HG03432 (cell line): ENCODE results near the gene HES7.
A peak's percentile ranks its signal among the peaks of the same experiment; 100 is the strongest.
"Not testable (repeated sequence)": the region's sequence is repeated elsewhere in the genome, so short reads cannot be mapped to it uniquely, and the experiment has no call there.

Source experiments
- ATAC-seq: cut with Tn5 transposase; IDR thresholded peaks from one replicate; pipeline ENCODE4 v1.9.1; 2021; ENCODE audit warnings: mild to moderate bottlenecking, moderate library complexity; ENCODE audit not compliant: unreplicated experiment

HES7 gene

DNA sequence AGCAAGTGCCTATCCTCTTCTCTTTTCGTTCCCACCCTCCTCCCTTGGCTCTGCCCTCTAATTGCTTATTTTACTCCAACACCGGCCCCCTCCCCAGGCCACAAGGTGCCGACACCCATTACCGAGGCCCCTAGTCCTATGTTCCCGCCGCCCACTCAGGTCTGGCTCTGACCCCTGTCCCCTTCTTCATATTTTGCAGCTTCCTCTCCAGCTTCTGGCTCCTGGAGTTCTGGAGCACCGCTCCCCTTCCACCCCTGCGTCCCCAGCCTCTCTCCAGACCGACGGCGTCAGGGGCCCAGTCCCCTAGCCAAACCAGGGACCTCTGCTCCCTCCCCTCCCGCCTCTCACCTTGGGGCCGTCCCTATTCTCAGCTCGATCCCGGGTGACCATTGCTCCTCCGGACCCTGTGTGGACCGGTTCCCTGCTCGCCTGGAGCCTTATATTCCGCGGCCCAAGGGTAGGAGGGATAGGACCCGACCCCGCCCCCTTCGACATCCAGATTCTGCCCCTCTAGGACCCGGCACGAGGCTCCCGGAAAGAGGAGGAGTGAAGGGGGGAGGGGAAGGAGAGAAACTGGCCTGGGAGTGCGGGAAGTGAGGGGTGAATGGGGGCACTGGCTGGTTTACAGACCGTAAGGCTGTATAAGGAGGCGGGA, at the start of gene HES7:
TSS of gene HES7 (minus strand) at position 412 of the 655 bp plus-strand sequence. CDS start at position 390, 22 bp downstream.
- ATAC-seq = no peak

DNA sequence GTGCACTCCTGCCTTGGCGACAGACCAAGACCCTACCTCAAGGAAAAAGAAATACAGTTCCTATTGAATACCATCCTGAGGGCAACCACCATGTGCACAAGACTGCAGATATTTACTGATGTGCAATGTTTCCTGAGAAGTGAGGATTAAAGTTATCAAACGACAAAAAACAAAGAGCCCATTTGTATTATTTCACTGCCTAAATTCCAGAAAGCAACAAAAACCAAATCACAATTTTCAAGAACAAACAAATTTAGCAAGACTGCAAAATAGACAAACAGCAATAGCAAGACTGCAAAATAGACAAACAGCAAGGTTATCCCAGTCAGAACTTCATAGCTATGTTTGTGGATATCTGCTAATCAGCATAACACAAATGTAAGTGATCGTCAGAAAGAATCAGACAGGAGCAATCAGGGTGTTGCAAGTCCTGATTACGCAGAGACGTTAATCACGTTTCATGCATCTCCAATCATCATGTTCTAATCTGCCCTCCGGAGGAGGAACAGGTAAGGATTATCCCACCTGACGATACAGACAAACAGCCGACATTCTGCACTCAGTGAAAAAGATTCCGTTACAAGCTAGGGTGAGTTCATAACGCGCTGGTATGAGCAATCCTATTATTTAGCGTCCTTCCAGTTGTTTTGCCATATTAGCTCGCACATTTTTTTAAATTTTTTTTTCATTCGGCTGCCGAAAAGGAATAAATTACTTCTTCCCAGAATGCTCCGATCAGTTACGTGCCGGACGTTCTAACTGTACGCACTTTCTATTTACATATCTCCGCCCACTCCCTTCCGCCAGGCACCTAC, 49.4 kb upstream of the HES7 start:
- peak; percentile 69 for ATAC-seq

DNA sequence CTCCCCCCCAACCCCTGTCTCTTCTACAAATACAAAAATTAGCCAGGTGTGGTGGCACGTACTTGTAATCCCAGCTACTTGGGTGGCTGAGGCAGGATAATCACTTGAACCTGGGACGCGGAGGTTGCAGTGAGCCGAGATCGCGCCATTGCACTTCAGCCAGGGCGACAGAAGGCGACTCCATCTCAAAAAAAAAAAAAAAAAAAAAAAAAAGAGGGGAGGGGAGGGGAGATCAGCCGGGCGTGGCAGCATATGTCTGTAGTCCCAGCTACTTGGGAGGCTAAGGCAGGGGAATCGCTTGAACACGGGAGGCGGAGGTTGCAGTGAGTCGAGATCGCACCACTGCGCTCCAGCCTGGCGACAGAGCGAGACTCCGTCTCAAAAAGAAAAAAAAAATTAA, 46.3 kb upstream of the HES7 start:
- ATAC-seq = not testable (repeated sequence)

DNA sequence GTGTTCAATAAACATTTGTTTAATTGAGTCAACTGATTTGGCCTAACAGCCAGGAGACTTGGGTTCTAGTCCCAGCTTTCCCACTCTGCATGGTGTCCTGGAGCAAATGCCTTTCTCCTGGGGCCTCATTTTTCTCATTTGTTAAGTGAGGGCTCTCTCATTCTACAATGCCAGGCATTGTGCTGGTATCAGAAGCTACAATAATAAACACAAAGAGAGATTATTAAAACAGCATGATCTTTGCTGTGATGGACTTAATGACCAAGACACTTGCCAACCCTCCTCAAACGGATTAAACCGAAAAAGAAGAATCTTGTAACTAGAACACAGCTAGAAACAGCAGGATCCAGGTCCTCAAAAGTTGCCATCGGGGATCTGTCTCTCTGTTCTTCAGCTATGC, 43.6 kb upstream of the HES7 start:
- ATAC-seq = no peak

DNA sequence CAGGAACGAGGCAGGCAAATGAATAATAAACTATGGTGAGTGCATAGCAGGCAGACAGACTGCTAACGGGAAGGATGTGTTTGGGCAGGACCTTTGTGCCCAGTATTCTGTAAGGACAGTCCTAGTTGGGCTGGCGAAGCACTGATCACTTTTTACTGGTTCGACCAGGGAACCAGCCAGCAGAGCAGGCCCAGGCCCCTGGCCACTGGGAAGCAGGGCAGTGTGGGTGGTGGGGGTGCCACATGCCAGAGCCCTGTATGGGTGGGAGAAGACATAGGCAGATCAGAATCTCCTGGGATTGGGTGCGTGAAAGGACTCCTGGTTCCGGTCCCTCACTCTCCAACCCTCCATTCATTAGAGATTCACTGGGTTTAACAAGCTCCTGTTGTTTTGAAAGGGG, 42.8 kb upstream of the HES7 start:
- ATAC-seq = no peak

DNA sequence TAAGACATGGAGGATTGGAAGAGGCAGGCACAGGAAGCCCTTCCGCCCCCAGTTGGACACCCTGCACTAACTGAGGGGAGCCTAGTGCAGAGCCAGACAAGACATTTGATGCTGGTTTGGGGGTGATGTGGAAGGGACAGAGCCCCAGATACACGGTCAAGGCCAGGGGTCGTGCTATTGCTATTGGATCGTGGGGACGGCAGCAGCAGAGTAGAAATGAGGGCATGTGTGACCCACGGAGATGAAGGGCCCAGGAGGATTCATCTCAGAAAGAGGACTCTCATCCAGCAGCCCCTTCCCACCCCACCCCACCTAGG, 40.9 kb upstream of the HES7 start:
- ATAC-seq = no peak

DNA sequence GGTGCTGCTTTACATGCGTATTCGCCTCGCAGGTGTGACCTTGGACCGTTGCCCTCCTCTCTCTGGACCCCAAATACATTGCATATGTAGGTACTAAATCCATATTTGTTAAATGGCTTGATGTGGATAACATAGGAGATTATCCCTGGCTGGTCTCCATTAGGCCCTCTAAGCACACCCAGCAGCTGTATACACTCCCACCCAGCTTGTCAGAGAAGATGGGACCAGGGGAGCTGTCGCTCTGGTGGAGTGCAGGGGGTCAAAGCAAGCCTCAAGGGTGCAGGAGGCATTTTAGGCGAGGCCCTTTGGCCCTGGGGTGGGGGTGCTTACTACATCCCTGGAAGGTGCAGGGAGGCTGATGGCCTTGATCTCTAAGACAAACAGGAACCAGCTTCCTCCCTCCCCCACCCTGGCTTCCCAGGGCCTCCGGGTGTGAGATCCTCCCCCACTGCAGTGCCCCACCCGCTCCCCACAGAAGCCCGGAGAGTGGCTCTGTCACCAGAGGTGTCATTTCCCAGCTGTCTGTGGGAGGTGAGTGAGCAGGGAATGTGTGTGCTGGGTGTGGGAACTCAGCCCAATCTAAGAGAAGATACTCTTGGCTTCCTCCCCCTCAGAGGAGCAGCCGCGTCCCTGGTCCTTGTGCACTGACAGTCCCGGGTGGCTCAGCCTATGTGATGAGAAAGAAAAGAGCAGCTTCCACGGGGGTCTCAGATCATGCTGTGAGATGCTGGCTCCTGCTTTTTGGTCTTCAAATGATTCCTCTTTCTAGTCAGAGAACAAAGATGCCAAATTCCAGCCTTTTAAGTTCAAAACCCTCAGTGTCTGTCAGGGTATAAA, 40.3 kb upstream of the HES7 start:
- ATAC-seq = no peak

DNA sequence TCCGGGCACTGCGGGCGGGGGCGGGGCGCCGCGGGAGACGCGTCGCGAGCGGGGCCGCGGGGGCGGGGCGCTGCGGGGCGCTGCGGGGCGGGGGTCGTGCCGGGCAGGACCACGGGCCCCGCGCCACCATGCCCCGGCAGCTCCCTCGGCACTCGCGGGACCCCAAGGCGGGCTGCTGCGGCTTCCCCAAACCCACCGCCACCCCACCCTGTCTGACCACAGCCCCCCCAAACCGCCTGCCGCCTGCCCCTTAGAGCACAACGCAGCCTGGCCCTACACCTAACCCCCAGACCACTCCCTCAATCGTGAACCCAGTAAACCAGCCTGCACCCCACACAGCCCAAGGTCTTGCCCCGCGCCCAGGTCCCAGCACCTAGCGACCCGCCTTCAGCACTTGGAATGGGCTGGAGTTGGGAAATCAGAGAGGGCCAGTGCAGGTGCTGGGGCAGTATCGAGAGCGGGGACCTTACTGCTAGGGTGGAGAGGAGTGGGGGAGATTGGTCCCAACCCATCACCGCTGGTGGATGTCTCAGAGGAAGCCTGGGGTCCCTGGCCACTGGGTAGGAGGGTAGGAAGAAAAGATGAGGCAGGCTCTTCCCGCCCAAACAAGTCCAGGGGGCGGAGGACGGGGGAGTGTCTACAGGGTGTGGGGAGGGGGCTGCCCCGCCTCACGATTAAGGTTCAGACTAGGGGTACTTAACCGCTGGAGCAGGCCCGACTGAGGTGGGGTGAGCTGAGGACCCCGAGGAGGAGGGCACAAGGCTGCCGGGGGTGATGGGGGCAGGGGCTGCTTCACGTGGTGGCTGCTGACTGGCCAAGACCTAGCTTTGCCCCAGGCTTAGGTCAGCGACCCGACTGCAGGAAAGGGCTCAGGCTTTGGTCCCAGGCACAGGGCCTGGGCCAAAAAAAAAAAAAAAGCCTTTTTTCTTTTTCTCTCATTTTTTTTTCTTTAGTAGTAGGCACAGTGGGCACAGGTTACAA, 39.4 kb upstream of the HES7 start:
- no peak for ATAC-seq

DNA sequence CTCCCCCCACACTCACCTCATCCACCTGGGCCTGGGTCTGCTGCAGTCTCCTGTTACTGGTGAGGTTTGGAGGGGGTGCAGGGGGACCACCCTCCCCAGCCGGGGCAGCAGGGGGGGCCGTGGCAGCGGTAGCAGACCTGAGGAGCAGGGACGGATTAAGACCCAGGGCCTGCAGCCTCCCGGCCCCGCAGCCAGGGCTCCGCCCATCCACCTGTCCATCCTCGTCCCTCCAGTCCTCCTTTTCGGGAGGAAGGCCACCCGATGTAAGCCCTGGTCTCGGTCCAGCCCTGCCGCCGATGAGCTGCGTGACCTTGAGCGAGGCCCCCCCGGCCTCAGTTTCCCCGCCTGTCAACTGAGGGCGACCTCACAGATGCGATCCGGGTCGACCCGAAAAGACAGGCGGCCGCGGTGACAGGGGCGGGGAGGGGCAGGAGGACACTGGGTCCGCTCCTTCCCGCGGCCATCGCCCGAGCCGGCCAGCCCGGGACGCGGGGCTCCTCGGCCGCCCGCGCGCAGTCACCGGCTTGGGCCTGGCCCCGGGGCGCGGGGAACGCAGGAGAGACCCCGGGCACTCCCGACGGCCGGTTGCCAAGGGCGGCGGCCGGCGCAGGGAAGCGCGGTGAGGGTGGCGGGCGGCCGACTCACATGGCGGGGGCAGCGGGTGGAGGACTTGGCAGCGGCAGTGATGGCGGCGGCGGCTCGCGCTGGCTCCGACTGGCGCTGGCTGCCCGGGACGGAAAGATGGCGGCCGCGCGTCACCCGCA, 38.5 kb upstream of the HES7 start, which contains the start of gene VAMP2:
TSS of gene VAMP2 (minus strand) at position 716 of the 764 bp plus-strand sequence. CDS start at position 647, 69 bp downstream.
- peak; percentile 42 for ATAC-seq

DNA sequence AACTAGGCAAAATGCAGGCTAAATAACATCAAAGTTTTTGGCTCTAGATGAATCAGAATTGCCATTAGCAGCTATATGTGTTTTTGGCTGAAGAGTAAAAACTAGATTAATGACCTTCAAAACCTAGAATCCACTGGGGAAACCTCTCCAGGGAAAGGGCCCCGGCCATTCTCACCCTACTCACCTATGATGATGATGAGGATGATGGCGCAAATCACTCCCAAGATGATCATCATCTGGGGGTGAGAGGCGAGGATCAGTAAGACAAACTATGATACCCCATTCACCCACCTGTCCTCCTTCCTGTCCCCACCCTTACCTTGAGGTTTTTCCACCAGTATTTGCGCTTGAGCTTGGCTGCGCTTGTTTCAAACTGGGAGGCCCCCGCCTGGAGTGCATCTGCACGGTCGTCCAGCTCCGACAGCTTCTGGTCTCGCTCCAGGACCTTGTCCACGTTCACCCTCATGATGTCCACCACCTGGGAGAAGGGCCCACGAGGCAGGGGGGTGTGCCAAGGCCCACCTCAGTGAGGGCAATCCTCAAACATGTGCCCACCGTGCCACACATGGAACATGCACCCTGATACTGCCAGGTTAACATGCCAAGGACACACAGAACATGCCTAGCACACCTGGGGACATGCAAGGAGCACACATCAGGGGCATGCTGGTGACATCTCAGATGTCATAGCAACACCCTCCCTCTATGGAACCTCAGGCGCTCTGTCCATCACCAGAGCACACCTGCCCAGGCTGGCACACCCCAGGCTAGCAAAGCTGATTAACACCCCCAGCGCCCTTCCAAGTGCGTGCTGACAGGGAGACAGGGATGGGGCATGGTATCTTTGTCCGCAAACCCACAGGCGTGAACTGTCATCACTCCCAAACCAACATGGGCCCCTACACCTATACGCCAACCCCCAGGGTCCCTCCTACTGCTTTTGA, 37.7 kb upstream of the HES7 start:
- no peak for ATAC-seq

DNA sequence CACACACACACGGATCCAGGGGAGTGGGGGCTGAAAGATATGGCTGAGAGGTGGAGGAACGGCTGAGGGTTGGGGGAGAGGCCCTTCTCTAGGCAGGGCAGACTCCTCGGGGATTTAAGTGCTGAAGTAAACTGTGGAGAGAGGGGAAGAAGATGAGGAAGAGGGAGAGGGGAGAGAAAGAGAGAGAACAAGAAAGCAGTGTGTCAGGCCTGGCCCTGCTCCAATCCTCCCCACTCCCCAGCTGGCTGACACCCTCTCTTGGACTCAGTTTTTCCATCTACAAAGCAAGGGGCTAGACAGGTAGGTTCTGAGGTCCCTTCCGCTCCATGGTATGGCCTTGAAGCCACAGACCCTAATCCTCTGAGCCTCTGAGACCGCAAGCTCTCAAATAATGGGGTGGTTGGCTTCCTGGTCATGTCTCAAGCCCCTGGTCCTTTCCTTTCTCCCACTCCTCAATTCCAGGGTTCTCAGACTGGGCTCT, 36.9 kb upstream of the HES7 start:
- ATAC-seq = no peak

DNA sequence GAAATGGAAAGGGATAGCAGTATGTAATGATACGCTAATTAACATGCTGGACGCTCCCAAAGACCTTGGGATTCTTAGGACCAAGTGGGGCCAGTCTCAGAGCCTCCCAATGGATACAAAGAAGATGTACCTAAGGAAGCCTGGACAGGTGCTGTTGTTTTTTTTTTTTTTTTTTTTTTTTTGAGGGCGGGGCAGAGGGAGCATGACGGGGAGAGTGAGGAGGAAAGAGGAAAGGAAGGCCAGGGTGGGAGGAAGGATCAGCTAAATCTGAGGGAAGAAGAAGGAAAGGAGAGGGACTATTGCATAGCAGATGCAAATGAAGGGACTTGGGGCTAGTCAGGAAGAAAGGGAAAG, 36.3 kb upstream of the HES7 start:
- no peak for ATAC-seq

DNA sequence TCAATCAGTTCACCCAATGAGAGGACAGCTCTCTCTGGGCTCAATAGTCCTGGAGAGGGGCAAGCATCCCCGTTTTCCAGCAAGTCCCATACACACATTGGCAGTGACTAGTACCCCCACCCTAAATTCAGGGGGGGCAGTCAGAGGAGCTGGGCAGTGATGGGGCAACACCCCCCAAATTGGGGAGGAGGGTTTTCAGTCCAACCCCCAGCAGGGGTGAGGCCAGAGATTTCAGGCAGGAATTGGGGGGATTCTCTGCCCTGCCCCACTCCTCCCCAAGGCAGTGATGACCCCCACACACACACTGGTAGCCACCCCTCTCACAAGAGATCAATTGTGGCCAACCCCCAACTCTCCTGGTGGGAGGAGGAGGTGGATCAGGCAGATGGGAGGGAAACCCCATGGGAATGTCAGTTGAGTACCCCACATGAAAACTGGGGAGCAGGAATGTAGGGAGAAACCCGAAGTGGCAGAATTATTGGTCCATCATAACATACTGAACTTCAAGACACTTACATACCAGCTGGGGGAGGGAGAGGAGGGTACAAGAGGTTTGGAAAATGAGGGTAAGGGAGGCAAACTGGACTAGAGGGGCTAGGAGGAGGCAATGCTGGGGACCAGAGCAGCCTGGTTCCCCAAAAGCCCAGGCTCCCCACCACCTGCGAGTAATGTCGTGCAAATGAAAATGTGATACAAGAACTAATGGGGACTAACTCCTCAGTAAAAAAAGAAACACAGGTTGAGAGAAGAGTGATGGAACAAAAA, 35.7 kb upstream of the HES7 start:
- no peak for ATAC-seq

DNA sequence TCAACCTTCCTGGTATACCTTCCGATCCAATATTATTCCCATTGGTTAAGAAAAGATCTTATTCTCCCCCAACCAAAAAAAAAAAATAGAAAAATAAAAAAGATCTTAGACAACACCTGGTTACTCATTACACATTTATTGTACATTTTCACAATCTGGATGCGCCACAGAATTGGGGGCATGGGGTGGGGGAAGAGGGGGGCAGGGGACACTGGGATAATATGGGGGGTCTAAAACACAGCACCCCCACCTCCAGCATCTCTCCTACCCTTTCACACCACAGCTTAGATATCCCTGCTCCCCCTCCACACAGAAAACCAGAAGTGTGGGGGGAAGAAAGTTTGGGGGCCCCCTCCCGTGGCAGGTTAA, 35.1 kb upstream of the HES7 start:
- no peak for ATAC-seq

DNA sequence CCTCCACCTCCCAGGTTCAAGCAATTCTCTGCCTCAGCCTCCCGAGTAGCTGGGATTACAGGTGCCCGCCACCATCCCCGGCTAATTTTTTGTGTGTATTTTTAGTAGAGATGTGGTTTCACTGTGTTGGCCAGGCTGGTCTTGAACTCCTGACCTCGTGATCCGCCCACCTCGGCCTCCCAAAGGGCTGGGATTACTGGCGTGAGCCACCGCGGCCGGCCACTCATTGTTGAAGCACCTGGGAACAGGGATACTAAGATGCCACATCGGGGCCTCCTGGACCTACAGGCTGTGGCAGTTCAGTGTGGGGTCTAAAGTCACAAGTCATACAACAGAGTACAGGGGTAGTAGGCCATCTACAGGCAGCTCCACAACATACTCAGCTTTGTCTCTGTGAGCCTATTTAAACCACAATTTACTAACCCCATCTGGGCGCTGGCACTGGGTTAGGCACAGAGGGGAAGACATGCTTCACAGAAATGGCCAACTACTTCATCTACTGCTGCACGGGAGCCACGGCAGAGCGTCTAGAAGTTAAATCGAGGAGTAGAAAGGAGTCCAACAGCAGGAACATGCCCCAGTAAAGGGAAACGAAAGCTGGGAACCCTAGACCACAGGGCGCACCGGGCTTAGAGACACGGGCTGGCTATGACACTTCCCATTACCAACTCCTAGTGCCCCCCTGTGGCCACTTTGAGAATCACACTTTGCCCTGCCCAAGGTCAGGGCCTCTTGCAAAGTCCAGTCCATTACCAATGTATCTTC, 34.5 kb upstream of the HES7 start:
- no peak for ATAC-seq

DNA sequence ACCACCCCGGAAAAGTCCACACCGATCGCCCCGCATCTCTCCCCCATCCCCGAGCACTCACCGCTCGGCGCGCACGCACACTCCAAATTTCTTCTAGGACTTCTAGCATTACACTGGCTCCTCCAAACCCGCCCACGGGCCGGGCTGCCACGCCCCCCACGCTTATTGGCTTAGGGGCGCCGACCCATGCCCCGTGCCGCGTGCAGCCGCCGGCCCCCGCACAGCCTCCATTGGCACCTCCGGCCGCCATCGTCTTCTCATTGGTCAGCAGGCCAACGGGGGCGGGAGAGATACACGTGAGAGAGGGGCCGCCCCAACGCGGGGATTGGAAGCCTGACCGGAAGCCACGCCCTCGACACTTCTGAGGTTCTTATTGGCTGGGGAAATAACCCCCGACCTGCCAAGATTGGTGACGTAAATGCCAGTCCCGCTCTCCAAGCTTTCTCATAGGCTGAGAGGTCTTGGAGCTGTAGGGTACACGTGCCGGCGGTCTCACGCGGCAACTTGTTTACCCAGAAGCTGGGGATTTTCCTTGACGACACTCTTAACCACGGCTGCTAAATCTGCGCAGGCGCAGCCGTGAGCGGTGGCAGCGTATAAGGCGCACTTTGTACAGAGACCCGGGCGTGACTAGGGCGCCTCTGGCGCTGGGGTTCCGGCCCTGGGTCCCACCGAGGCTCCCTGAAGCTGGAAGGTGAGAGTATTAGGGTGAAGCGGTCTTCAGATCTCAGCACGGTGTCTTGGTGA, 32.5 kb upstream of the HES7 start:
- ATAC-seq = peak; percentile 77

DNA sequence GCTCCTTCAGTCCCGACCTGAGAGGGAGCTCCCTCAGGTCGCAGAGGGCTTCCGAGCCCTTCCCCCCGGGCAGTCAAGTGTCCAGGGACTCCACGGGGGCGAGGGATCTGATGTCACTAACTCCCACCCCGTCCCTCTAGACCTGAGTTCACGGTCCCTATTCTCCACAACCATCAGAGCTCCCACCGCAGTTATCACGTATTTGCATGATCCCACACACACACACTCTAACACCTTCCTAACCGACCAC, 32.0 kb upstream of the HES7 start:
- ATAC-seq = no peak
